ENCODE results near the gene NMBR.
"Not testable (repeated sequence)": the region's sequence is repeated elsewhere in the genome, so short reads cannot be mapped to it uniquely, and the experiment has no call there.

The NMBR gene

DNA sequence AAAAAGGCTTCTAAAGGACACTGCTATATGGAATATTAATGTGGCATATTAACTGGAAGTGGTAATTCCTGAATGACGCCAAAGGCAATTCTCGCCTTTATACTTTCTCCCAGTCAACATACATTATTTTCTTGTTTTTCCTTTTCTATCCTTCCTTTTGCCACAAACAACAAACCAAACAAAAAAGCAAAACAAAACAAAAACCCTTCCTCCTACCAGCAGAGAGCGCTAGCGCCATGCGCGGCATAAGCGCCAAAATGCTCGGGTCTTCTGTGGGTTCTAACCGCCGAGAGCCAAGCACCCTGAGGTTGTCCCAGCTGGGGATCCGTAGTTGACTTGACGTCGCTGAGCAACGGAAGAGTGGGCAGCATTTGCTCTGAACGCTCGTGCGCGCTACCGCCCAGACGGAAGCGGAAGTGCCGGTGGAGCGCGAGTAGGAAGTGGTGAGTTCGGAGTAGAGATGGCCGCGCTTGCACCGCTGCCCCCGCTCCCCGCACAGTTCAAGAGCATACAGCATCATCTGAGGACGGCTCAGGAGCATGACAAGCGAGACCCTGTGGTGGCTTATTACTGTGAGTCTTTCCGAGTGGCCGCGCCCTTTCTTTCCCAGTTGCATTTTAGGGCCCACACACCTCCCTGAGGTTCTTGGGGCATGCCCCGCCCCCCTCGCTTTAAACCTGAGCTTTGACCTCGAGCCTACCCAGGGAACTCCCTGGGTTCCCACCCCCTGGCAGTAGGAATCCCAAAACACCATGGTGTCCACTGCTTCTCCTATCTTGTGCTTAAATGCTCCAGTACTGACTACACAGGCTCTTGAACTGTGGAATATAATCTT, at the start of gene NMBR, which contains the start of gene VTA1:
TSS of gene NMBR (minus strand) at position 295 of the 835 bp plus-strand sequence. CDS start 58,464 bp downstream, outside the sequence.
TSS of gene VTA1 (plus strand) at position 436 of the 835 bp plus-strand sequence. CDS start at position 461, 25 bp downstream.
- peak; percentile 96 for DNase-seq

DNA sequence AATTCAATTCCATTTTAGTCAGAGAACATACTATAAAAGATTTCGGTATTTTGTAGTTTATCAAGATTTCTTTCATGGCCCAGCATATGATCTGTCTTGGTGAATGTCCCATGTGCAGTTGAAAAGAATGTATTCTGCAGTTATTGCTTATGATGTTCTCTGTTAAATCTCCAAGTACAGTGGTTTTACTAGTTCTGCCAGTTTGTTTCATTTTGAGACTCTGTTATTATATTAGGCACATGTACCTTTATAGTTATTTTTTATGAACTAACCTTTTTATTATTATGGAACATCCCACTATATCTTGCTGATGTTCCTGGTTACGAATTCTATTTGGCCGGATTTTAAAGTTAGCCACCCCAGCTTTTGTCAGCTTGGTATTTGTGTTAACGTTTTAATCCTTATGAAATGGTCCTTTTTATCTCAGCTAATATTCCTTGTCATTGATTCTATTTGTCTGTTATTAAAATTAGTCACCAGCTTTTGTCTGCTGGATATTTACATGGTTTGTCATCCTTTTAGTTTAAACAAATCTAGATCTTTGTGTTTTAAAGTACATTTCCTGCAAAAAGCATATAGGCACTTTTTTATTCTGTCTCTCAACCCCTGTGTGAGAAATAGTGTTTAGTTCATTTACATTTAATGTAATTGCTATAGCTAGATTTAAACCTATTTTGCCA, 49.1 kb upstream of the NMBR start:
- DNase-seq, result no peak

DNA sequence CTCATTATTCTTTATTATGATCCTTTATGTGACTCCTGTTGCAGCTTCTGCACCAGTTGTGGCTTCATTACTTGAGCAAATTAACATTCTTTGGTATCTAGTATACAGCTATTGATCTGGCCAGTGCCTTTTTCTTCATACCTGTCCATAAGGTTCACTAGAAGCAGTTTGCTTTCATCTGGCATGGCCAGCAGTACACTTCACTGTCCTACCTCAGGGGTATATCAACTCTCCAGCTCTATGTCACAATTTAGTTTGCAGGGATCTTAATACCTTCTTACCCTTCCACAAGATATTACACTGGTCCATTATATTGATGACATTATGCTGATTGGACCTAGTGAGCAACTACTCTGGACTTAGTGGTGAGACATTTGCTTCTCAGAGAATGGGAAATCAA, 46.7 kb upstream of the NMBR start:
- no peak for DNase-seq

DNA sequence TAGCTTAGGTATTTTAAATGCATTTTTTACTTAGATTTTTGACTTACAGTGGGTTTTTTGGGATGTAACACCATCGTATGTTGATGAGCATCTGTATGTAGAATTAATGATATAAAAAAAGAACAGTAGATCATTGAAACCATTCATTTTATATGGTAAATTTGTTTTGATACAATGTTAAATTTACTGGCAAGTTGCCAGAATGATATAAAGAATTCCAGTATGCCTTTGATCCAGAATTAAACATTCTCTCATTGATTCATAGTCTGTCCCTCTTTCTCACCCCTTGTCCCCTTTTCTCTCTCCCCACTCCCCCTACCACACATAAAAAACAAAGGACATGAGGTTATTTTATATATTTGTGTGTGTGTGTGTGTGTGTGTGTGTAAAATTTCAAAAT, 45.4 kb upstream of the NMBR start:
- DNase-seq, result no peak

DNA sequence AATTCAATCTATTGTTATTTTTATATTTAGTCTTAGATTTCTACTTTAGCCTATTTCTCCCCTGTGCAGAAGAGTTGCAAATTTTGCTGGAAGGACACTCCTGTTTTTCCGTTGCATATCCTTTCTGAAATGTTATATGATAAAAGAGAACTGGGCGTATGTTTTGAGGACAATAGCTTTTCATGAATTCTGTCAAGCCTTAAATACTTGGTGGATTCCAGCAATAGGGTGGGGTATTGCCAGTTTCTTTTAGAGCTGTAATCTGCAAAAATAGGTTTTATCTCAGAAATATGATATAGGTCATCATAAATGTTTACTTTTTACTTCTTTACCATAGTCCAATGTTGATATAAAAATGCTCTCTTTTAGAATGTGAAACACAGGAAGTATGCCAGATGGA, 42.1 kb upstream of the NMBR start:
- no peak for DNase-seq

DNA sequence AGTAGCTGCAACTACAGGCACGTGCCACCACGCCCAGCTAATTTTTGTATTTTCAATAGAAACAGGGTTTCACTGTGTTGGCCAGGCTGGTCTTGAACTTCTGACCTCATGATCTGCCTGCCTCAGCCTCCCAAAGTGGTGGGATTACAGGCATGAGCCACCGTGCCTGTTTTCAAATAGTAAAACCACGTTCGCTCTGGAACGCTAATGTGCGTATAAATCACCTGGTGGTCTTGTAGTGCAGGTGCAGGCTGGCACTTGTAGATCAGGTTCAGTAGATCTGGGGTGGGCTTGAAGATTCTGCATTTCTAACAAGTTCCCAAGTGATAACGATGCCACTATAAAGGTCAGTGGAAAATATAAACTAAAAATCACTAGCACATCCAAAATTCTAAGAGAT, 41.4 kb upstream of the NMBR start:
- DNase-seq, result not testable (repeated sequence)

DNA sequence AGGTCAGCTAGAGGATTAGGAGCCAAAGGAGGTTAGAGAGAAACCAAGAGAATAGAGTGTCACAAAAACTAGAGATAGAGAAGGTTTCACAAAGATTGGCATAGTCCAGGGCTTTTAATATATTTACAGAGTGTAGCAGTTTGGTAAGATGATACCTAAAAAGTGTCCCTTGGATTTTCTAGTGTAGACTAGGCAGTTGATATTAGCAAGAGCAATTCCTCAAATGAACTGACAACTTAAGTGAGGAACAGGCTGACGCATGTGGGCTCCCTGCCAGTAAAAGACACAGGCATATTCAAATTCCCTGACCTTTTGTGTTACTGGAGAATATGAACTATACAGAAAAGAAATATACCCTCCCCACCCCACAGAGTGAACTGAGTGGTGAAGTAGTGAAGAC, 40.3 kb upstream of the NMBR start:
- no peak for DNase-seq

DNA sequence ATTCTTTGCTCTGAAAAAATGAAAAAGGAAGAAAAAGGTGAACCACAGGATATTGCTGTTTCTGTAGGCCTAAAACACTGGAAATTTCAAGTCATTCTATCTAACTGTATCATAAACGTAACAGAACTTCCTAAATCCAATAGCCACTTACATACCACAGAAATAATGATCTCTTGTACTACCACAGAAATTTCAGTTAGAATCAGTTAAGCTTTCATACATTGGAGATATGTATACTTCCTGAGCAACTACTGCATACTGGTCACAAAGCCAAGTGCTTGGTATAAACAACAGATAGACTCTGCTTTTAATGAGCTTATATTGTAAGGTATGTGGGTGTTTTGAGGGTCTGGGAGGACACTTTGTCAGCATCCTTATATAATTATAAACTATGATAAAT, 38.7 kb upstream of the NMBR start:
- DNase-seq, result no peak

DNA sequence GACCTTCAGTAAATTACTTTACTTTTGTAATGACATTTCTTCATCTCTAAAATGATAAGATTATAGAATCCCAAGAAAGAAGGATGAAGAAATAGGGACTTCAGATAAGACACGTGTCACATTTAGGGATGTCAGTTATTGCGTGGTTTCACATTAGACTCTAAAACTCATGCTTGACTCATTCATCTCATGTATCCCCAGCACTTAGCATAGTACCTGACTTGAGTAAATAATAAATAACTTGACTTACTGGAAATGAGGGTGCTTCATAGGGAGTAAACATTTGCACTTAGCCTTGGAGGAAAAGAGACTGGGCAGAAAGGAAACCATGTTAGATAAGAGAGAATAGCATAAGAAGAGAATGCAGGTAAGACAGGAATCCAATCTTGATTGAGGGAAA, 37.4 kb upstream of the NMBR start:
- DNase-seq, result no peak

DNA sequence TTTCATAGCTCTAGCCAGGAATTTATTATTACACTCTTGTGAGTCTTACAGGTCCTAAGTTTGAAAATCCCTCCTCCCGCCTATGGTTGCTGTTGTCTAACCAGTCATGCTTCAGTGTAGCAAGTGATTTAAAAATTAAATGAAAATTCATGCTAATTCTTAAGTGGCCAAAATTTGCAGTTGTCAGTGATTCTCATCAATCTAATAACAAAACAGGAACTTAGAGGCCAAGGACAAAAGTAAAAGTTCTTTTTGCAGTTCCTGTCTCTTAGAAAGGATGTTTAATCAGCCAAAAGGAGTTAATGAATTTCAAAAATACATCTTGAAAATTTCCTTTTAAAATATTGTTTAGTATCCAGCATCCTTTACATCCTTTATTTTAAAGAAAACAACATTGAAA, 36.4 kb upstream of the NMBR start:
- DNase-seq, result no peak

DNA sequence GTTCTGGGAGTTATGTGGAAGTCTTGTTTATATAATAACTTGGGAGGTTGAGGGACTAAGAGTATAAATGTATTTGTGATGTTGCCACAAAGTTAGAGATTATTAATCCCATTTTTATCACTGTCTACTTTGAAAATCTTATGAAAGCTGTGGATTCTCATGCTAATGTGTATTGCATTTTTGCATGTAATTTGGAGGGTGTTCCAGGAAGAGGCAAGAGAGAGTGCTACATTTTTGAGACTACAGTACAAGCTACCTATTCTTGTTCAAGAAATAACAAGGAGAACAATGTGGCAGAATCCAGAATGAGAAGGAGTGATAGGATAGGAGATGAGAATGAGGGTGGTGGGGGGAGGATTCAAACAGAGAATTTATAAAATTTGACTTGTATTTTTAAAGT, 35.1 kb upstream of the NMBR start:
- DNase-seq, result no peak

DNA sequence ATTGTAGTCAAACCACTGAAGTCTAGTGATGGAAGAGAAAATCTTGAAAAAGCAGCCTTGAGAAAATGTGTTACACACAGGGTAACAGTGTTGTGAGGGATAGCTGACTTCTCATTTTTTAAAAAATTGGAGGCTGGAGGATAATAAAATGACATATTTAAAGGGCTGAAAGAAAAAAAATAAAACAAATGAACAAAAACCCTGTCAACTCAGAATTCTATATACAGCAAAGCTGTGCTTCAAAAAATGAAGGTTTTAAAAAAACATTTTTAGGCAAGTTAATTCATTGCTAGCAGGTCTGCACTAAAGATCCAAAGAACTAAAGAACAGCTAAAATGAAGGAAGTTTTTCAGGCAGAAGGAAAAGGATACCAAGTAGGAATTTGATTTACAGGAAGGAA, 31.2 kb upstream of the NMBR start:
- DNase-seq, result no peak

DNA sequence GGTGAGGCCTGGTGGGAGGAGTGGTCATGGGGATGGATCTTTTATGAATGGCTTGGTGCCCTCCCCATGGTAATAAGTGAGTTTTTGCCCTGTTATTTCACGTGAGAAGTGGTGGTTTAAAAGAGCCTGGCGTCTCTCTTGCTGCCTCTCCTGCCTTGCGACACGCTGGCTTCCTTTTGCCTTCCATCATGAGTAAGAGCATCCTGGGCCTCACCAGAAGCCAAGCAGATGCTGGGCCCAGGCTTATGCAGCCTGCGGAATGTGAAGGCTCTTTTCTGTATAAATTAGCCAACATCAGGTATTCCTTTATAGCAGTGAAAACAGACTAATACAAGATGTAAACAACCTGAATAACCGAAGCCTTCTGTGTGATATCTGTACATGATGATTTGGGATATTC, 27.8 kb upstream of the NMBR start:
- DNase-seq, result no peak

DNA sequence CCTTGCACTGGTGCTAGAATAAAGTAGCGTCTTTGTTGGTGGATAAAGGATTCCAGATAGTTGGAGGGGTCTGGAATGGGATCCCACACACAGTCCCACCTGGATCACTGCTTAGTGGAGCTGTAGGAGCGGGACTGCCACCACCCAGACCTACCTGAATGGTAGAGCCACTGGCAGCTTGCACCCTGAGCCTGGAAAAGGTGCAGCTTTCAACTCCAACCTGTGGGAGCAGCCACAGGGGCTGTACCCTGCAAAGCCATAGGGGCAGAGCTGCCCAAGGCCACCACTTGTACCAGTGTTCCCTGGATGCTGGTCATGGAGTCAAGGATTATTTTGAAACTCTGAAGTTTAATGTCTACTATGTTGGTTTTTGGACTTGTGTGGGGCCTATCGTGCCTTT, 27.1 kb upstream of the NMBR start:
- DNase-seq, result no peak

DNA sequence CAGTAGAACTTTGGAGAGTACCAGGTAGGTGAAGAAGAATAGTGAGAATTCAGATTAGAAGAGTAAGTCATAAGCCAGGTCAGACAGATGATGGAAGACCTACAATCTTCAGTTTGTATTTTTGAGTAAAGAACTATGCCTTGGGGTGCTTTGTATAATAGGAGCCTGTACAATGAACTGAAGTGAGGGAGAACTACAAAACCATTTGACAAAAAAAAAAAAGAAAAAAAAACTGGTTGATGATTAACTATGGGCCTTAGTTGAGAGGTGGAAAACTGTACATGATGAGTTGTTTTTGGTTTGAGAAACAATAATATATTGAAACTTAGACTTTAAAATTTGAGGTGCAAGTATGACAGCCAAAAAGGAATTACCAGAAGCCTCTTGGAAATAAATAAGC, 25.8 kb upstream of the NMBR start:
- DNase-seq, result no peak

DNA sequence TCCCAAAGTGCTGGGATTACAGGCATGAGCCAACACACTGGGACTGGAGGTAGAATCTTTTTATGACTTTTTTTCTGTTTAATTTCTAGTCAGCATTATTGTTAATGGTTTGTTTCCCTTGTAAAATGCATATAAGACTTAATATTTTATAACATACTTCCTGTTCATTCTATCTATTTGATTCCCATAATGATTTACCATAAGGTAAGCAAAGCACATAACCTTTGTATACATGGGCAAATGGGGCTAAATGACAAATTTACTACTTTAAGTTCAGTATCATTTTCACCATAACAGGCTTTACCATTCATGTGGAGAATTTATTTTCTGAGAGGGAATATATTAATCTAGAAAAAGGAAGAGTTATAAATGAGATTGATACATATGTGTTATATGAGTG, 24.4 kb upstream of the NMBR start:
- DNase-seq, result no peak

DNA sequence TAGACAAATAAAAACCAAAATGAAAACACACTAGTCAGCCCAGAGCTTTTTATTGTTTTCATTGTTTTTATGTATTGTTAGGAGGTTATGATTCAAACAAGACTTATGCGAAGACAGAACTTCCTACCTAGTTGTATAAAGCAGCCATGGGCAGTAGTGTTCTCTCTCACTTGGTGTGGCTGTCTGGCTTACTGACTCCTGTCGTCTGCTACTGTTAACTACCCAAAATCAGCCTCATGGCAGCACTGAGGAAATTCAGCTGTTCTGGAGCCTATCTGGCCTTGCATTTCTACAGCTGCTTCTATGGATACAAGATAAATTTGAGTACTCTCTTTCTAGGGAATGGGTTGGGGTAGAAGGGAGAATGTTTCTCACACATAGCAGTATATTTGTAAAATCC, 20.6 kb upstream of the NMBR start:
- DNase-seq, result no peak

DNA sequence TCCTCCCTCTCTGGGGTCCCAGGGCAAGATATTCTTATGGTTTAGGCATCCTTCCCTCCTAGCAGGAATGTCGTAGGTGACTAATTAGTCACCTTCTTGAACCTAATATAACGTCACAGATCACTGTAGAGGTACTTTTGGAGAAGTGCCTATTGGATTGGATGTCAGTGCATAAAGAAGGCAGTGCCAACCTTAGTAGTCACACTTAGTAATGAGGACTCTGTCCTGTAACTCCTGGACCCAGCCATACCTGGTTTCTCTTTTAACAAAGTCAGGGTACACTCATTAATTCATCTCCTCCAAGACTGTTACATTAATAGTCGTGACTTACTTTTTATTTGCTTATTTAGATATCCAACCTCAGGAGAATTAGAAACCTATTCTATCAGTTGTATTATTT, 20.1 kb upstream of the NMBR start:
- DNase-seq, result no peak

DNA sequence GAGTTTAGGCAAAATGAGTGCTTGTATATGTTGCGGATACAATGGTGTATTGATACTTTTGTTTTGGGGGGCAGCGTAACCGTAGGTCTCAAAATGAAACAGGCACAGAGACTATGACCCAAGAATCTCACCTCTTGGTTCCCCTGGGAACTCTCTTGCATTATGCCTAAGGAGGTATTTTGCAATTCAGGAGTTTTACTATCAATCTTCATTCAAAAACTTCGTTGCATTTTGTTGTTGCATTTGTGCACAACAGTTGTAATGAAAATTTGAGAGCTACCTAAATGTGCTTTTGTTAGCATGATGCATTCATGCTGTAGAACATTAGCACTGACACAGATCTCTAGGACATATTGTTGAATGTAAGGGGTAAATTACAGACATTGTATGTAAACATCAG, 18.3 kb upstream of the NMBR start:
- DNase-seq, result no peak

DNA sequence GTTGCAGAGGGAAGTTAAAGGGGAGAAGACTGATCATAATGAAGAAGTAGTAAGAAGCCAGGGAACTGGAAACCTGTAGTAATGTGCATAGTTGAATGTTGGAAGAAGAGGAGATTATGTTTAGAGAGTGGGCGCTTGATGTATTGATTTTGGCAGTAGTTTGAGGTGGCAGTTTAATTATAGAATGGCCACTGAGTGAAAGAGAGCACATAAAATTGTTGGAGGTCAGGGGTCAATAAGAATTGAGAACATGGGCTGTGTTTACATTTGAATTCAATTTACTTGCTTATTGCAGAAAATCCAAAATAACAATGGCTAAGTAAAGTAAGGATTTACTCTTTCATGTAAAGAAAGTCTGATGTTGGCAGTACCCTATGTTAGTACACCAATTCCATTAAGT, 15.9 kb upstream of the NMBR start:
- DNase-seq, result no peak

DNA sequence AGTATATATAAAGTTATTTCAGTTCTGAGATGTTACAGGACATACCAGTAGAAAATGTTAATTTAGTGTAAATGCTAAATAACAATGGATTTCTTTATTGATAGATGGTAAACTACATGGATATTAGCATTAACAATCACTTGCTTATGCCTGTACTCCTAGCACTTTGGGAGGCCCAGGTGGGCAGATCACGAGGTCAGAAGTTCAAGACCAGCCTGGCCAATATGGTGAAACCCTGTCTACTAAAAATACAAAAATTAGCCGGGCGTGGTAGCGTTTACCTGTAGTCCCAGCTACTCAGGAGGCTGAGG, 9.8 kb upstream of the NMBR start:
- DNase-seq, result not testable (repeated sequence)

DNA sequence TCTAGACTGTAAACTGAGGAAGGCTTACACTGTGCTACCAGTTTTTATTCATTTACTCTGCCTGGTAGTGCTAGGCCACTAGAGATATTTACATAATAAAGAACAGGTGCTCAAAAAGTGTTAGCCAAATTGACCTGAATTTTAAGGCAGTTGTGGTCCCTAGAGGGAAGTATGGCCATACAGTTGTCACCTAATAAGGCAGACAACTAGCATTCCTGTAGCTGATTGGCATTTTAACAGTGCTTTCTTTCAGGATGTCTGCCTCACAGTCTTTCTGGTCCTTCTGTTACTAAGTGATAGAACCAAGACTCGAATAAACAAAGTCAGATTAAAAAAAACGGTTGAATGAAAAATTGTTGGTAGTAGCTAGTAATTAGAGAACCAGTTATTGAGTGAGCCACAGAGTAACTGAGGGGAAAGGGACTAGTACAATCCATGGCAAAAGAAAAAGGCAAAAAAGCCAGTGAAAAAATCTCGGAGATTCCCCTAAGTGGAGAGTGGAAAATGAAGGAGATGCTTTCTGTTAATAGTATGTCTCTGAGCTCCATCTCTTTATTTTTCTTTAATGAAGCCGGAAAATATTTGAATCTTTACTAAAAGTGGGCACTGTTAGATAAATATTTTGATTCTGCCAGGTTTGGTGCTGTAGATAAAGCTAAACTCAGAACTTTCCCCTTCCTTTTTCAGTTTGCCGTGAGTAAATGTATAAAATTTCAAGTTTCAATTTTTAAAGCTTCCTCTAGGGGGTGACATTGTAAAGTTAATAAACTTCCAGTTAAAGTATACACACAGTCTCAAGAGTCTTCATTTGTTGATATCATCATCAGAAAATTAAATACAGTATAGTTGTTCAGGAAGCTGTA, 9.2 kb upstream of the NMBR start:
- DNase-seq, result no peak

DNA sequence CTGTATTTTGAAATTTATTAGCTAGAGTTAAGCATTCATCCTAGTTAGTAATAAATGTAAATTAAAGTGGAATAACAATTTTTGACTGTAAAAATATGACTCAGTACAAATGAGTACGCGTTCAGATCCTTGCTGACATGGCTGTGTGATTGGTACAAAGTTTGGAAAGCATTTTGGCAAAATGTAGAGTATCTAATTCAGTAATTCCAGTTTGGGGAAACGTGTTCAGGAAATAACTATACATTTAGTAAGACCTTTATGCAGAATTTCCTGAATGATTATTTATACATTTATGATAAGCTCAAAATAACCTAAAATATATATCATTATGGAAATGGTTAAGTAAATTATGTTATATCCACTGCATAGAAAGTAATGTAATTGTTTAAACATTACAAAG, 8.2 kb upstream of the NMBR start:
- no peak for DNase-seq

DNA sequence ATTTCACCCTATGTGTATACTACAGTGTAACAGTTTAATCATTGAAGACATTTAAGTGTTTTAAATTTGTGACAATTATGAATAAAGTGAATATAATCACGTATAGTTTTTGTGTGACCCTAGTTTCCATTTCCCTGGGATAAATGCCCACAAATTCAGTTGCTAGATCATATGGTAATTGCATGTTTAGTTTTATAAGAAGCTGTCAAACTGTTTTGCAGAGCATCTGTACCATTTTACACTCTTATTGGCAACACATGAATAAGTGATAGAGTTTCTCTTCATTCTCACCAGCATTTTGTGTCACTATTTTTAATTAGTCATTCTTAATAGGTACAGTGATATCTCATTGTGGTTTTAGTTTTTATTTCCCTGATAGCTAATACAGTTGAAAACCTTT, 7.4 kb upstream of the NMBR start:
- DNase-seq, result no peak

Data from activated naive CD4-positive, alpha-beta T cell treated with Interleukin-2 at 50 U/mL for 16 hours (primary cell).